CD4-positive, alpha-beta T cell treated with Interleukin-12 subunit alpha and Interleukin-12 subunit beta, for 1 hour (primary cell): Measurements from ENCODE around the gene CRB2.

ENCODE experiments used
- DNase-seq: peaks from one replicate; pipeline ENCODE4 v3.0.0-alpha.2; 2020

CRB2 gene

GRCh38 chr9:123424552-123425225 lies 68.7 kb downstream of the CRB2 start:
- no peak for DNase-seq

GRCh38 chr9:123425261-123425821 lies 69.3 kb downstream of the CRB2 start:
- DNase-seq, result no peak

- DNase-seq, result no peak
These were observed 69.9 kb downstream of the CRB2 start for GRCh38 chr9:123425836-123426365.

- DNase-seq, result no peak
These were observed 70.4 kb downstream of the CRB2 start for GRCh38 chr9:123426406-123426805.
